PC-3 (cell line): Measurements from ENCODE around the gene TIPRL.

Experiments
- EZH2phosphoT487 ChIP-seq: fragments of 300-600 bp; sonication (generic); IDR thresholded peaks from 2 replicates; pipeline ENCODE4 v1.6.1; 2018; ENCODE audit warnings: mild to moderate bottlenecking, antibody characterized with exemption, low read length, borderline replicate concordance
- TF ChIP-seq, protein P1 (sequence below): fragments of 300-600 bp; sonication (generic); conservative IDR thresholded peaks from 2 replicates; pipeline ENCODE4 v1.5.1; 2017; ENCODE audit warnings: antibody characterized with exemption, low read depth, mild to moderate bottlenecking, low read length

GRCh38 chr1:168234846-168235547 is 56.2 kb downstream of the TIPRL start:
- TF ChIP-seq, protein P1, sequence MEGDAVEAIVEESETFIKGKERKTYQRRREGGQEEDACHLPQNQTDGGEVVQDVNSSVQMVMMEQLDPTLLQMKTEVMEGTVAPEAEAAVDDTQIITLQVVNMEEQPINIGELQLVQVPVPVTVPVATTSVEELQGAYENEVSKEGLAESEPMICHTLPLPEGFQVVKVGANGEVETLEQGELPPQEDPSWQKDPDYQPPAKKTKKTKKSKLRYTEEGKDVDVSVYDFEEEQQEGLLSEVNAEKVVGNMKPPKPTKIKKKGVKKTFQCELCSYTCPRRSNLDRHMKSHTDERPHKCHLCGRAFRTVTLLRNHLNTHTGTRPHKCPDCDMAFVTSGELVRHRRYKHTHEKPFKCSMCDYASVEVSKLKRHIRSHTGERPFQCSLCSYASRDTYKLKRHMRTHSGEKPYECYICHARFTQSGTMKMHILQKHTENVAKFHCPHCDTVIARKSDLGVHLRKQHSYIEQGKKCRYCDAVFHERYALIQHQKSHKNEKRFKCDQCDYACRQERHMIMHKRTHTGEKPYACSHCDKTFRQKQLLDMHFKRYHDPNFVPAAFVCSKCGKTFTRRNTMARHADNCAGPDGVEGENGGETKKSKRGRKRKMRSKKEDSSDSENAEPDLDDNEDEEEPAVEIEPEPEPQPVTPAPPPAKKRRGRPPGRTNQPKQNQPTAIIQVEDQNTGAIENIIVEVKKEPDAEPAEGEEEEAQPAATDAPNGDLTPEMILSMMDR = peak; percentile 92
- no peak for TF ChIP-seq EZH2phosphoT487
